ENCODE results near the gene FBXL22.

Gene FBXL22

DNA sequence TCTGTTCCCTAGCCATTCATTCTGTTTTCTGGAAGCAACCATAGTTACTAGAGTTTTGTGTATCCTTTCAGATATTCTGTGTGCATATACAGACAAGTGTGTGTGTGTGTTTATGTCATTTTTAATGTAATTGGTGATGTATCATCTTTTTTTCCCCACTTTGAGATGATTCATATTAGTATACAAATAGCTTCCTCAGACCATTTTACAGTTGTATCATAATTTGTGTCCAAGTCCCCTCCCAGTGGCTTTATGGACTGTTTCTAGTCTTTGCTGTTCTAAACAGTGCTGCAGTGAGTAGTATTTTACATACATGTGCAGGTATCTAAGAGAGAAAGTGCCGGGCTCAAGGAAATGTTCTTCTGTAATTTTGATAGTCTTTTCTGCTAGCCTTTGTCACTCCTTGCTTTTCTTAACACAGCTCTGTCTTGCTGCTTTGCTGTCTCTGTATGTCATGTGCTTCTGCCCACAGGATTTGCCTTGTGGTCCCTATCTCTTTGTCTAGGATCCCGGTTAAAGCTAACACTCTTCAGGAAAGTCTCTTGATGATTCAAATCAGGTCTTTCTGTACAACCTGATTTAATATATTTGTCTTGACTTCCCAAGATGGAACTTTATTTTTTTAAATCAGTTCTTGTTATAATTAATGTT, 31.5 kb upstream of the FBXL22 start:
- H3K36me3 ChIP-seq (replicated peaks): peaks cover 40% of the 10 kb centered on the region

DNA sequence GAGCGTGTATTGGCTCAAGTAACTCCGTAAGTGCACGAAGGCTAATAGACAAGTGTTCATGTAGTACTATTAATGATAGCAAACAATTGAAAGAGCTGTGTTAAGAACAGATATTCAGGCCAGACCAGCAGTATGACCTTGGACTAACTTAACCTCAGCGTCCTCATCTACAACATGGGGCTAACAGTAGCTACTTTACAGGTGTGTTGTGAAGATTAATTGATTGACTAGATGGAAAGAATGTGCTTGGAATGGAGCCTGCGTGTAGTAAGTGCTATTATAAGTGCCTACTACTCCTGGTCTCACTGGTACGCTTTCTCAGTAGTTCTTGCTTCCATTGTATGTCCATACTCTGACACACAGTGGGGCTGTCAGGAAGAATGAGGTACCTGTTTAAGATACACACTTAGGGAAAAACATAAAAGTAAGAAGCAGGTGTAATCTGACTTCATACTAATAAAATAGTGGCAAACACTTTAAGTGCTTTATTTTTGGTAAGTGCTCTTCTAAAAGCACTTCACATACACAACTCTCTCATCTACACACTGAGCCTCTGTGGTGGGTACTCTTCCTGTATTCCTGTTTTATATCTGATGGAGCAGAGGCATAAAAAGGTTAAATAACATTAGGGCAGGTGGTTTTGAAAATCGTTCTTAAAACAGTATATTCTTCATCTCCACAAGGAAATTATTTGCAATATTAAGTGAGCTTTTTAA, 24.3 kb upstream of the FBXL22 start:
- Histone ChIP-seq H3K27me3 (replicated peaks) (no peaks in the 10 kb centered on the region), H3K4me3 (ENCODE audit: low read depth, low read length) (no peak overlapping the region), H3K27ac (no peak overlapping the region), H3K36me3 (replicated peaks) (peaks cover 20% of the 10 kb centered on the region)
- TF ChIP-seq, protein P1, sequence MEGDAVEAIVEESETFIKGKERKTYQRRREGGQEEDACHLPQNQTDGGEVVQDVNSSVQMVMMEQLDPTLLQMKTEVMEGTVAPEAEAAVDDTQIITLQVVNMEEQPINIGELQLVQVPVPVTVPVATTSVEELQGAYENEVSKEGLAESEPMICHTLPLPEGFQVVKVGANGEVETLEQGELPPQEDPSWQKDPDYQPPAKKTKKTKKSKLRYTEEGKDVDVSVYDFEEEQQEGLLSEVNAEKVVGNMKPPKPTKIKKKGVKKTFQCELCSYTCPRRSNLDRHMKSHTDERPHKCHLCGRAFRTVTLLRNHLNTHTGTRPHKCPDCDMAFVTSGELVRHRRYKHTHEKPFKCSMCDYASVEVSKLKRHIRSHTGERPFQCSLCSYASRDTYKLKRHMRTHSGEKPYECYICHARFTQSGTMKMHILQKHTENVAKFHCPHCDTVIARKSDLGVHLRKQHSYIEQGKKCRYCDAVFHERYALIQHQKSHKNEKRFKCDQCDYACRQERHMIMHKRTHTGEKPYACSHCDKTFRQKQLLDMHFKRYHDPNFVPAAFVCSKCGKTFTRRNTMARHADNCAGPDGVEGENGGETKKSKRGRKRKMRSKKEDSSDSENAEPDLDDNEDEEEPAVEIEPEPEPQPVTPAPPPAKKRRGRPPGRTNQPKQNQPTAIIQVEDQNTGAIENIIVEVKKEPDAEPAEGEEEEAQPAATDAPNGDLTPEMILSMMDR (IDR thresholded peaks at IDR 0.05; ENCODE audit: low read depth, low read length, missing control alignments): no peak
- in situ Hi-C loops (cut with HindIII; ENCODE audit: low pct_ligation_motif_present, low sequenced_read_pairs): no loop called here
- DNase-seq: no peak

More for the DNA sequence above, 31.5 kb upstream of the FBXL22 start:
- H3K27me3 ChIP-seq (replicated peaks): no peaks in the 10 kb centered on the region
- TF ChIP-seq, protein P1 (IDR thresholded peaks at IDR 0.05; ENCODE audit: low read depth, low read length, missing control alignments): no peak
- no peak overlapping the region for H3K4me3 ChIP-seq (ENCODE audit: low read depth, low read length)
- H3K27ac ChIP-seq: no peak overlapping the region
- in situ Hi-C loops (cut with HindIII; ENCODE audit: low pct_ligation_motif_present, low sequenced_read_pairs): no loop called here
- DNase-seq: no peak

GRCh38 chr15:63573533-63573932, 23.7 kb upstream of the FBXL22 start:
- Histone ChIP-seq H3K27ac (no peak overlapping the region), H3K27me3 (replicated peaks) (no peaks in the 10 kb centered on the region), H3K36me3 (replicated peaks) (peaks cover 19% of the 10 kb centered on the region), H3K4me3 (ENCODE audit: low read depth, low read length) (no peak overlapping the region)
- DNase-seq: peak; percentile 20
- TF ChIP-seq, protein P1 (IDR thresholded peaks at IDR 0.05; ENCODE audit: low read depth, low read length, missing control alignments): no peak
- in situ Hi-C loops (cut with HindIII; ENCODE audit: low pct_ligation_motif_present, low sequenced_read_pairs): no loop called here

DNA sequence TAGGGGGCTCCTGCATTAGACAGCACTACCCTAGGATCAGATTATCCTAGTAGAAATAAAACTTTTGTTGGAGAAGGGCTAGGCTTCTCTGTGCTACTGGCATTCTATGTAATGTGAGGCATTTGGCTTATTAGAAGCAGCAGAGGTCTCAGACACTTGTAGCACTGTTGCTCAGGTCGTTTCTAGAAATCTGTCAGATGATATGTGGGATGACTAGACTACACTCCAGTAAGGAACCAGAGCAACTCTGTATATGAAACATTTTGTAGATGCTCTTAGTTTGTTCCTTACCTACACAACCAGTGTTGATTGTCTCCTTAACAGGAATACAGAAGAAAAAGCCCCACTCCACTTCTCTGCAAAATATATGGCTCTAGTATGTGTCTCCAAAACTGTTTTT, 21.9 kb upstream of the FBXL22 start:
- TF ChIP-seq, protein P1 (IDR thresholded peaks at IDR 0.05; ENCODE audit: low read depth, low read length, missing control alignments): no peak
- DNase-seq: no peak
- no peaks in the 10 kb centered on the region for H3K27me3 ChIP-seq (replicated peaks)
- H3K27ac ChIP-seq: no peak overlapping the region
- H3K36me3 ChIP-seq (replicated peaks): peaks cover 12% of the 10 kb centered on the region
- no peak overlapping the region for H3K4me3 ChIP-seq (ENCODE audit: low read depth, low read length)
- in situ Hi-C loops (cut with HindIII; ENCODE audit: low pct_ligation_motif_present, low sequenced_read_pairs): no loop called here

- peaks cover 6% of the 10 kb centered on the region for H3K36me3 ChIP-seq (replicated peaks)
- H3K27me3 ChIP-seq (replicated peaks): no peaks in the 10 kb centered on the region
- in situ Hi-C loops (cut with HindIII; ENCODE audit: low pct_ligation_motif_present, low sequenced_read_pairs): no loop called here
- no peak overlapping the region for H3K27ac ChIP-seq
- no peak for DNase-seq
- TF ChIP-seq, protein P1 (IDR thresholded peaks at IDR 0.05; ENCODE audit: low read depth, low read length, missing control alignments): no peak
- no peak overlapping the region for H3K4me3 ChIP-seq (ENCODE audit: low read depth, low read length)
Measured at GRCh38 chr15:63576441-63576840, 20.7 kb upstream of the FBXL22 start.
